Mesendoderm (in vitro differentiated cells): Measurements from ENCODE around the gene SMIM9. TPM values are rescaled to one million over a fixed set of nuclear protein-coding genes. Genes with fewer than 3 reads are reported as not detected.
"Not testable (repeated sequence)": the region's sequence is repeated elsewhere in the genome, so short reads cannot be mapped to it uniquely, and the experiment has no call there.

Experiments
- DNase-seq: peaks from one replicate; pipeline ENCODE4 v3.0.0; 2013
- H2AK5ac ChIP-seq: 2 replicates; pipeline ENCODE4 v1.6.1; 2013; ENCODE audit warnings: low read length, inconsistent platforms
- H2BK120ac ChIP-seq: 2 replicates; pipeline ENCODE4 v1.6.1; 2013; ENCODE audit warnings: low read depth, mild to moderate bottlenecking, low read length, moderate library complexity, mixed read lengths
- H2BK15ac ChIP-seq: replicated peaks from 2 replicates; pipeline ENCODE4 v1.6.1; 2013; ENCODE audit warnings: low read depth, mild to moderate bottlenecking, moderate library complexity
- H2BK5ac ChIP-seq: 2 replicates; pipeline ENCODE4 v1.6.1; 2013; ENCODE audit warnings: low read length, inconsistent platforms
- H3K18ac ChIP-seq: 2 replicates; pipeline ENCODE4 v1.6.1; 2013; ENCODE audit warnings: mild to moderate bottlenecking, low read length, mixed read lengths
- H3K23ac ChIP-seq: one replicate; pipeline ENCODE4 v1.6.1; 2013; ENCODE audit warnings: low read length
- H3K27ac ChIP-seq: 2 replicates; pipeline ENCODE4 v1.5.1; 2013; ENCODE audit warnings: low read depth, mild to moderate bottlenecking, inconsistent platforms, low read length, moderate library complexity
- H3K27me3 ChIP-seq: 2 replicates; pipeline ENCODE4 v1.6.1; 2013; ENCODE audit warnings: low read length, control low read depth, mild to moderate bottlenecking, inconsistent platforms; ENCODE audit not compliant: insufficient read depth, poor library complexity
- H3K36me3 ChIP-seq: 2 replicates; pipeline ENCODE4 v1.6.1; 2013; ENCODE audit warnings: low read length, inconsistent platforms; ENCODE audit not compliant: control insufficient read depth, insufficient read depth
- H3K4ac ChIP-seq: one replicate; pipeline ENCODE4 v1.6.1; 2013; ENCODE audit warnings: low read depth, mild to moderate bottlenecking, low read length, moderate library complexity
- H3K4me1 ChIP-seq: 2 replicates; pipeline ENCODE4 v1.6.1; 2013; ENCODE audit warnings: low read depth, low read length, inconsistent platforms; ENCODE audit not compliant: control insufficient read depth
- H3K4me2 ChIP-seq: 2 replicates; pipeline ENCODE4 v1.6.1; 2013; ENCODE audit warnings: low read length
- H3K4me3 ChIP-seq: 2 replicates; pipeline ENCODE4 v1.5.1; 2013; ENCODE audit warnings: mild to moderate bottlenecking, low read length
- H3K56ac ChIP-seq: one replicate; pipeline ENCODE4 v1.6.1; 2013; ENCODE audit warnings: low read length
- H3K79me1 ChIP-seq: 2 replicates; pipeline ENCODE4 v1.6.1; 2013; ENCODE audit warnings: low read length, inconsistent platforms
- H3K79me2 ChIP-seq: 2 replicates; pipeline ENCODE4 v1.6.1; 2013; ENCODE audit warnings: mild to moderate bottlenecking, low read length; ENCODE audit not compliant: control insufficient read depth, insufficient read depth
- H3K9ac ChIP-seq: 2 replicates; pipeline ENCODE4 v1.6.1; 2013; ENCODE audit warnings: low read length, inconsistent platforms
- H4K5ac ChIP-seq: one replicate; pipeline ENCODE4 v1.6.1; 2013; ENCODE audit warnings: low read length
- H4K8ac ChIP-seq: one replicate; pipeline ENCODE4 v1.6.1; 2013; ENCODE audit warnings: low read depth, mild to moderate bottlenecking, control low read depth, low read length, moderate library complexity
- WGBS: extraction: QIAGEN DNeasy Blood & Tissue Kit; methylation state at CpG from one replicate; pipeline ENCODE4 v1.1.7; 2013; ENCODE audit warnings: low lambda C conversion rate, missing lambda C conversion rate; ENCODE audit not compliant: insufficient coverage; ENCODE audit errors: extremely low coverage; 5-methylcytosine and 5-hydroxymethylcytosine counted together
- polyA plus RNA-seq, 2 experiments: library from polyadenylated mRNA; stranded (reverse); fragments of 200-250 nt; gene quantifications; one replicate each; pipeline ENCODE4 v1.2.3, GENCODE V29; 2013

The SMIM9 gene
- not detected for polyA plus RNA-seq (2013, experiment 1 of 2)
- not detected for polyA plus RNA-seq (2013, experiment 2 of 2)

GRCh38 chrX:154834562-154834961 lies at the start of gene SMIM9:
SMIM9 (minus strand) TSS chrX:154834662; CDS start chrX:154830856, 3,806 bp downstream.
- no peak within 1 kb of the TSS for H3K4me3 ChIP-seq
- no CpG with 5 or more reads among the region's 3 CpGs for WGBS
- H4K8ac ChIP-seq = no peak within 1 kb of the TSS
- no peak within 1 kb of the TSS for H3K4me2 ChIP-seq
- no peak within 1 kb of the TSS for H2BK5ac ChIP-seq
- no peaks in the 10 kb centered on the region for H3K4me1 ChIP-seq
- no peak within 1 kb of the TSS for H2BK120ac ChIP-seq
- no peaks in the 10 kb centered on the region for H3K27me3 ChIP-seq
- H3K79me2 ChIP-seq = no peaks in the 10 kb centered on the region
- no peak within 1 kb of the TSS for H3K23ac ChIP-seq
- no peak for DNase-seq
- H3K56ac ChIP-seq = no peak within 1 kb of the TSS
- no peak within 1 kb of the TSS for H3K4ac ChIP-seq
- no peak within 1 kb of the TSS for H2BK15ac ChIP-seq
- no peak within 1 kb of the TSS for H3K18ac ChIP-seq
- no peak within 1 kb of the TSS for H2AK5ac ChIP-seq
- H4K5ac ChIP-seq = no peak within 1 kb of the TSS
- H3K36me3 ChIP-seq = no peaks in the 10 kb centered on the region
- H3K79me1 ChIP-seq = no peaks in the 10 kb centered on the region
- H3K27ac ChIP-seq = no peak within 1 kb of the TSS
- no peak within 1 kb of the TSS for H3K9ac ChIP-seq

- not testable (repeated sequence) for H3K18ac ChIP-seq, H3K9ac ChIP-seq, H2BK15ac ChIP-seq, H3K4ac ChIP-seq, H2AK5ac ChIP-seq, H4K8ac ChIP-seq, H3K56ac ChIP-seq, H3K4me1 ChIP-seq, H4K5ac ChIP-seq, H3K79me1 ChIP-seq, H3K27ac ChIP-seq, H2BK5ac ChIP-seq, H3K27me3 ChIP-seq, H3K4me3 ChIP-seq, H2BK120ac ChIP-seq, H3K4me2 ChIP-seq, H3K79me2 ChIP-seq, H3K23ac ChIP-seq, H3K36me3 ChIP-seq, DNase-seq
- WGBS = no CpG with 5 or more reads among the region's 8 CpGs
Measured at GRCh38 chrX:154884069-154884468, 49.6 kb upstream of the SMIM9 start.

GRCh38 chrX:154873329-154873728 lies 38.9 kb upstream of the SMIM9 start:
- H4K8ac ChIP-seq = no peak overlapping the region
- H2BK5ac ChIP-seq = no peak overlapping the region
- no peak overlapping the region for H3K56ac ChIP-seq
- H3K4me1 ChIP-seq = no peaks in the 10 kb centered on the region
- no peak overlapping the region for H3K23ac ChIP-seq
- DNase-seq = no peak
- H3K4me2 ChIP-seq = no peak overlapping the region
- no peak overlapping the region for H2BK15ac ChIP-seq
- no peak overlapping the region for H3K4me3 ChIP-seq
- no peak overlapping the region for H3K9ac ChIP-seq
- H4K5ac ChIP-seq = no peak overlapping the region
- no peak overlapping the region for H2BK120ac ChIP-seq
- WGBS = no CpG with 5 or more reads among the region's 2 CpGs
- no peaks in the 10 kb centered on the region for H3K27me3 ChIP-seq
- no peak overlapping the region for H2AK5ac ChIP-seq
- no peaks in the 10 kb centered on the region for H3K79me1 ChIP-seq
- H3K79me2 ChIP-seq = no peaks in the 10 kb centered on the region
- no peaks in the 10 kb centered on the region for H3K36me3 ChIP-seq
- no peak overlapping the region for H3K4ac ChIP-seq
- no peak overlapping the region for H3K18ac ChIP-seq
- H3K27ac ChIP-seq = no peak overlapping the region

GRCh38 chrX:154868522-154868921 lies 34.1 kb upstream of the SMIM9 start:
- not testable (repeated sequence) for H3K79me1 ChIP-seq, H3K9ac ChIP-seq, H3K36me3 ChIP-seq, H3K4me2 ChIP-seq, H3K27ac ChIP-seq, H3K79me2 ChIP-seq, H4K8ac ChIP-seq, H2BK120ac ChIP-seq, H3K23ac ChIP-seq, H4K5ac ChIP-seq, H3K56ac ChIP-seq, H3K27me3 ChIP-seq, H3K4ac ChIP-seq, H2BK5ac ChIP-seq, H3K4me3 ChIP-seq, H2AK5ac ChIP-seq, H2BK15ac ChIP-seq, DNase-seq, H3K18ac ChIP-seq, H3K4me1 ChIP-seq

- no peak overlapping the region for H2BK120ac ChIP-seq
- no peak overlapping the region for H3K56ac ChIP-seq
- H3K23ac ChIP-seq = no peak overlapping the region
- H3K4me3 ChIP-seq = no peak overlapping the region
- H3K79me1 ChIP-seq = no peaks in the 10 kb centered on the region
- H3K36me3 ChIP-seq = no peaks in the 10 kb centered on the region
- no peak overlapping the region for H4K5ac ChIP-seq
- H4K8ac ChIP-seq = no peak overlapping the region
- no peaks in the 10 kb centered on the region for H3K79me2 ChIP-seq
- no peak overlapping the region for H3K4ac ChIP-seq
- H3K18ac ChIP-seq = no peak overlapping the region
- H2BK15ac ChIP-seq = no peak overlapping the region
- H2BK5ac ChIP-seq = no peak overlapping the region
- DNase-seq = peak; percentile 79
- no peak overlapping the region for H3K4me2 ChIP-seq
- no peak overlapping the region for H3K9ac ChIP-seq
- no peak overlapping the region for H3K27ac ChIP-seq
- no peaks in the 10 kb centered on the region for H3K4me1 ChIP-seq
- no peaks in the 10 kb centered on the region for H3K27me3 ChIP-seq
- H2AK5ac ChIP-seq = no peak overlapping the region
Measured at GRCh38 chrX:154855256-154855655, 20.8 kb upstream of the SMIM9 start.

GRCh38 chrX:154850957-154851611 lies 16.6 kb upstream of the SMIM9 start:
- Histone ChIP-seq H3K4me3 (no peak overlapping the region), H3K4me1 (no peaks in the 10 kb centered on the region), H3K9ac (no peak overlapping the region), H4K8ac (no peak overlapping the region), H2BK15ac (no peak overlapping the region), H3K79me1 (no peaks in the 10 kb centered on the region), H3K23ac (no peak overlapping the region), H2BK5ac (no peak overlapping the region), H3K36me3 (no peaks in the 10 kb centered on the region), H3K27me3 (no peaks in the 10 kb centered on the region), H3K56ac (no peak overlapping the region), H3K4ac (no peak overlapping the region), H2AK5ac (no peak overlapping the region), H3K79me2 (no peaks in the 10 kb centered on the region), H3K27ac (no peak overlapping the region), H3K18ac (no peak overlapping the region), H4K5ac (no peak overlapping the region), H2BK120ac (no peak overlapping the region), H3K4me2 (no peak overlapping the region)
- DNase-seq = no peak
- no CpG with 5 or more reads among the region's 1 CpG for WGBS
